GM18520 (cell line): Measurements from ENCODE around the gene AADAT.

Experiments used
- ATAC-seq: cut with Tn5 transposase; IDR thresholded peaks from one replicate; pipeline ENCODE4 v1.9.1; 2021; ENCODE audit not compliant: unreplicated experiment

AADAT gene

GRCh38 chr4:170035845-170036244, 53.9 kb downstream of the AADAT start:
- no peak for ATAC-seq

DNA sequence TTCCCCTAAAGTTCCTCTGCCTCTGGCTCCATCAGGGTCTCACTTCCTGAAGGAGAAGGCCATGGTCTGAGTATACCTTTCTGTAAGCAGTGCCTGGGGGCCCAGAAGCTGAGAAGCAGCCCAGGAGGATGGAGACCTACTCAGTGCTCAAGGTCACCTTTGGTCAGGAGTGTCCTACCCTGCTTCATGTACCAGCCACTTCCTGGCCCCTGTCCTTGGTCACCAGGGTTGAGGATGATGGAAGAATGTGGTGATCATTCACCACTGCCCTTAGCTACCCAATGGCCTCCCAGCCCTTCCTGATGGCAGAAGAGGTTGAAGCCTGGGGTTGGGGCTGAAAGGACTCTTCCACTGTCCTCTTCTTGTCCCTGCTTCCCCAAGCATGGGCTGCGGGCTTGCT, 54.5 kb downstream of the AADAT start:
- no peak for ATAC-seq

- ATAC-seq: no peak
Observed at GRCh38 chr4:170033999-170034398, 55.8 kb downstream of the AADAT start.

GRCh38 chr4:170030121-170030520, 59.6 kb downstream of the AADAT start:
- no peak for ATAC-seq

DNA sequence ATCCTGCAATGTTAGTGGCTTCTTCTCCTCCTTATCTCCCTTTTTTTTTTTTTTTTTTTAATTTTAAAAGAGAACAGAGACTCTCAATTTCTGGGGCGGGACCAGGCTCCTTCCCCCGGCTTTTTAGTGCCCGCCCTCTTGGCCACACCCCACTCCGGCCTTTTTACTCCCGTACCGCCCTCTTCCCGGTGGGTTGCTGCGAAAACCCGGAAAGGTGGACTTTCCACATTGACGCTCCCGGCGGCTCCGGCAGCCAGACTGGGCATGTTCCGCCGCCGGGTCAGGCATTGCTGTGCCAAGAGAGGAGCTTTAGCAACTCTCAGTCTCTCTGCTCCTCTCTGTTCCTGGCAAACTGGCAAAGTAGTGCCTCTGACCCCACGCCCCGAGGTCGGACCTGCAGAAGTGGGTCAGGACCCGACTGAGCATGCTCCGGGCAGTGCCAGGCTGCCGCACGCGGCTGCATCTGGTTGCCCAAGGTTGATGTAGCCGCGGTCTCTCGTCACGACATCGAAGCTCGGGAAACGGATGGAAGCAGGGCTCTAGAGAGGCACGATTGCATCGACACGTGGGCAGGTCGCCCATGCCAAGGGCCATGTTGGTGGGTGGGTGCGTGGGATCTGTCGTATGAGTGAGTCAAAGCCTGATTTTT, 62.5 kb downstream of the AADAT start:
- ATAC-seq: peak; percentile 35

DNA sequence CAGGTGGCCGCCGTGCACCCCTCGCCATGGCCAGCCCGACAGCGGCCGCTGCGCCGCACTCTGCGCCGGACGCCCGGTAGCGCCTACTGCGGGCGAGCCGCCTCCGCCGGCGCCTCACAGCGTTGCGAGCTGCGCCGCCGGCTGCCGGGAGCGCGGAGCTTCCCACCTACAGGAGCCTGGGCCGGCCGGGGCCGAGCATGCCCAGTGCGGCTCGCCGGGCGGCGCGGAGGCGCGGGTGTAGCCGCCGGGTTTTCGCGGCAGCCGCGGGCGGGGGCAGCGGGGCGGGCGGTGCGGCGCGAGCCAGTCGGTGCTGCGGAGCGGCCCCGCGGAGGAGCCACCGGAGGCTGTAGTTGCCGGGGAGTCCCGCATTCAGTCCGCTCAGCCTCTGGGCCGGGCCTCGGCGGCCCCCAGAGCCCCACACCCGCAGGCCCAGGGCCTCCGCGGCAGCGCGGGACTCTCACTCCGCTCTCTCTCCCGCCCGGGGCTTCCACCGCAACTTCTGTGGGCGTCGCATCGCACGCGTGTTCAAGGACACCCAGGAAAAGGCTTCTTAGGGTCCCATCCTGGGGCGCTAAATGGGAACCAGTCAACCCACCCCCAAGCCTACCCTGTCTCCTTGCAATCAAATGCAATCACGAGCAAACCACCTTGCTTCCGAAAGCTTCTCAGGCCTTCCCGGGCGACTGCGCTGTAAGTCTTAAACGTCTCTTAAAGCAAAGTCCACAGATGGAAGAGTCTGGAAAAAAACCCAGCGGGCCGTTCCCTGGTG, 63.3 kb downstream of the AADAT start, which contains the start of gene MFAP3L:
TSS of gene MFAP3L (minus strand) at position 143 of the 769 bp plus-strand sequence. CDS start 20,518 bp downstream, outside the sequence.
- peak; percentile 93 for ATAC-seq

DNA sequence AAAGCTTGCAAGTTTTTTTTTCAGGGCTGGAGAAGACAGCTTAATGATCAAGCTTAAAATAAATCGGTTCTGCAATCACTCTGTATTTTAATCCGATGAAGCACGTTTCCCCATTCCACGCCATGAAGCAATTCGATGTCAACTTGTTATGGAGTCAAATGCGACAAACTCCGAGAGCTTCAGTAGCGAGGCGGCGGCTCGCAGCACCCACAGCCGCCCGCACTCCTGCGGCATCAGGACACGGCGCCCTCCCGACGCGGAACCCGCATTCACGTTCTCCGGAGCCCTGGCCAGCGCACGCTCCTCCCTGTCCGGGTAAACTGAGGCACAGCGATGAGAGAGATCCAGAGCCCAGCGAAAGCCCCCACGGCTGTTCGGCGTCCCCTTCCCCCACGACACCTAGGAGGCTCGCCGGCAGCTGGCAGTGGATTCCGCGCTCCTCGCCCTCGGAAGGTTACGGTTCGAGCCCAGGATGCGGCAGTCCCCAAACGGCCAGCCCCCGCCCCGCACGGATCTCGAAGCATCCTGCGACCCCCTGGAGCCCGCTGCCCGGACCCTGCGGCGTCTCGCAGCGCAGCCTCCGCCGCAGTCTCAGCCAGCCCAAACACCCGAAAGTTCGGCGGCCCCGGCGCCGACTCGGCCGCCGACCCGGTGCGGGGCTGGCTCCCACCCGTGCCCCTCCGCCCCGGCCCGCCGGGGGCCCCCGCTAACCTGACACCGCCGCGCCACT, 64.1 kb downstream of the AADAT start:
- no peak for ATAC-seq

DNA sequence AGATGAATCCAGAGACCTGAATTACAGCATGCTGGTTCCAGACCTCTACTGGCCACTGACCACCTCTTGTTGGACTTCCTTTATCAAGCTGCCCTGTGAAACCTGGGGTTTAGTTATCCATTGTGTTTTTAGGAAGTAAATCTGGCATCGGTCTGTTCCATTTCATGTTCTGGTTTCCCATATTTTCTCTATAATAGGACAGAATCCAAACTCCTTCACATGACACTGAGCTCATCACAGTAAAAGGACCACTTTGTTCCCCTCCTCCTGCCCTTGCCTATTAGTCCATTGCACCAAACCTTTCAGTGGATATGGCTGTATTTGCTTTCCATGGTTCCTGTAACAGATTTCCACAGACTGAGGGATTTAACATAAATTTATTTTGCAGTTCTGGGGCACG, 67.5 kb downstream of the AADAT start:
- ATAC-seq: no peak

DNA sequence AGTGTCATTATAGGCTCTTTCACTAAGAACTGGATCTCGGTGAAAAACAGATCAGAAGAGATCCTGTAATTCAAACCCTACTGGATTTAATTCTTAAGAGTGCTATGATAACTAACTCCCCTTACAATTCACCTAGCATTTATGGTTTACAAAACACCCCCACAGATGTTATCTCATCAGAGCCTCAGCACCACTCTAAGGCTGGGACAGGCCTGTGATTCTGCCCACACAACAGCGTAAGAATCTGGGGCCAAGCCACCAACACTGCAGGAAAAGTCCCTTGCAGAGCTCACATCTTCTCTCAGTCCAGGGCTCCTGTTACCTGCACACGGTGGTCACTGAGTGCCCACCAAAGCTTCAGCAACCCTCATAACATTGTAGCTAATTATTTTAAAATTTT, 72.5 kb downstream of the AADAT start:
- ATAC-seq: no peak

- no peak for ATAC-seq
Observed at GRCh38 chr4:170015285-170015684, 74.5 kb downstream of the AADAT start.

DNA sequence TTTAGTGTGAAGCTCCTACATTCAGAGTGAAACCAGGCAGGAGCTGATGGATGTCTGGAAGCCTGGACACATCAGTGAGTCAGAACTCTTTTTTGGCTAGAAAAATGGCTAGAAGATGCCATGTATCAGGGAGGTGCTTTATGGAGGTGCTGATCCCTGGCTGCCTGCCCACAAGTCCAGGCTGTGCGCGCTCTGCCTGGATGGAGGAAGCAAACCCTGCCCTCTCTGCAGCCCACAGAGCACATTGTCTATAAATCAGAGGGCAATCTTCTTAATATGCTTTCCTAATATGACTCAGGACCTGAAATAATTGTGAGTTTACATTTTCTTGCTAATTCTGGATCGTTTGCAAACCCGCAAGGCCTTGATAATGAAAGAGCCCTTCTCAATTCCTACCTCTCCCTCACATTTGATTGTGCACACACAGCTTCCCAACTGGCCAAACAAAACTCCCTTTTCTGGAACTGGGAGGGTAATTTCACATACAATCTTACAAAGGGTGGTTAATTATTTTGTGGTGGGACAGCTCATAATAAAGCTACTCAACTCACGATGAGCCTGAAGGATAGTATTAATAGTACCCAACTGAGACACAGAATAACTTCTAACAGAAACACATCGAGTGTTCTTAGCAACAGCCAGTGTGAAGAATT, 75.3 kb downstream of the AADAT start:
- ATAC-seq: no peak

DNA sequence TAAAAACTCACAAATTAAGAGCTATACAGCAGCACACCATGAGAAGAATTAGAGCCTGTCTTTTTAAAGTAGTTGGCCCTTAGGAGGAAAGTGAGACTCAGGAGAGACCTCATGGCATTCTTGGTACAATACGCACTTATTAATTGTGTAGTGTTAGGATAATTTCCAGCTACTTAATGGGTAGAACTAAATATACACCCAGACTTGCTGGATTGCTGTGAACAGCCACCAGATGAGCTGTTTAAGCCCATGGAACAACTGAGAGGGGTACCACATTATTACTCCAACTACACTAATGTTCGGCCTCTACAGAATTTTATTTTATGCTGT, 77.2 kb downstream of the AADAT start:
- ATAC-seq: no peak

GRCh38 chr4:170011921-170012628, 77.7 kb downstream of the AADAT start:
- ATAC-seq: no peak
